ENCODE measurements around the gene NFKB1.
A peak's percentile ranks its signal among the peaks of the same experiment; 100 is the strongest.

The NFKB1 gene

DNA sequence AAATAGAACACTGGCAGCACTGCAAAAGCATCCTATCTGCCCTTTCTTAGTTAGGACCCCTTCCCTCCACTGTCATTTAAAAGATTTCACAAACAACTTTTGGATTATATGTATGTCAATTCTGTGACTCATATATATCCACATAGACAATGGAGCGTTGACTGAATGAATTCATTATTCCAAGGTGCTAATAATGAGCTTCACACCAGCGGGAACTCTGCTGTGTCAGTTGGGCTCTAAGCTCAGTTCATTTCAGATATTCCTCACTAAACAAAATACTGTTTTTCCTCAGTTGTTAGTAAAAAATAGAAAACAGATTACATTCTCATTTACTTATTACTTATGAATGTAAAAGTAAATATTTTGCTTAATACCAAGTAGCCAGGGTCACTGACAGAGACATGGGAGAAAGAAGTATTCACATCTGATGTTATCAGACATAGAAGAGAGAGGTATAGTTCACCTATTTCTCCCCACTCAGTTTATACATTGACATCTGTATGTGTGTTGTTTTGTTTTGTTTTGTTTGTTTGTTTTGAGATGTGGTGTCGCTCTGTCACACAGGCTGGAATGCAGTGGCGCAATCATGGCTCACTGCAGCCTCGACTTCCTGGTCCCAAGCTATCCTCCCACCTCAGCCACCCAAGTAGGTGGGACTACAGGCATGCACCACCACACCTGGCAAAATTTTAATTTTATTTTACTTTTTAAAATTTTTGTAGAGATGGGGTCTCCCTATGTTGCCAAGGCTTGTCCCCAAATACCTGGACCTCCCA lies 10.9 kb downstream of the NFKB1 start:
- no peak for DNase-seq
- TF ChIP-seq GATA1 (IDR thresholded peaks at IDR 0.05; ENCODE audit: low read depth, low read length), result no peak
- TF ChIP-seq POLR2A (IDR thresholded peaks at IDR 0.05; ENCODE audit: low read length), result no peak

DNA sequence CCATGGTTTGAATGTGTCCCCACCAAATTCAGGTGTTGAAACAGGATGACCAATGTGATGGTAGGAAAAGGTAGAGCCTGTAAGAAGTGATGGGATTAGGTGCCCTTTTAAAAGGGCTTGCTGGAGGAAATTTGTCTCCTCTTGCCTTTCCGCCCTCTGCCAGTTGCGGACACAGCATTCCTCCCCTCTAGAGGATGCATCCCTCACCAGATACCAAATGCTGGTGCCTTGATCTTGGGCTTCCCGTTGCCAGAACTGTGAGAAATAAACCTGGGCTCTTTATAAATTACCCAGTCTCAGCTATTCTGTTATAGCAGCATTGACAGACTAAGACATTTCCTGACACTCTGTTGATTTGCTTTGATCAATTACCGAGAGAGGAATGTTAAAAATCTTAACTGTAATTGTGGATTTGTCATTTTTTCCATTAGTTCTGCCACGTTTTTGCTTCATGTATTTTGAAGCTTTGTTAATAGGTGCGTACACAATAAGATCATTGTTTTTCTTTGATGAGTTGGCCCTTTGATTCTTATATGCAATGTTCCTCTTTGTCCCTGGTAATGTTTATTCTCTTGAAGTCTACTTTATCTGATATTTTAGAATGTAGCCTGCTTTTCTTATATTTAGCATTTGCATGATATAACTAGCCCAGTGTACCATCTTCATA lies 13.3 kb downstream of the NFKB1 start:
- TF ChIP-seq POLR2A (IDR thresholded peaks at IDR 0.05; ENCODE audit: low read length) (no peak), GATA1 (IDR thresholded peaks at IDR 0.05; ENCODE audit: low read depth, low read length) (no peak)
- DNase-seq, result no peak

DNA sequence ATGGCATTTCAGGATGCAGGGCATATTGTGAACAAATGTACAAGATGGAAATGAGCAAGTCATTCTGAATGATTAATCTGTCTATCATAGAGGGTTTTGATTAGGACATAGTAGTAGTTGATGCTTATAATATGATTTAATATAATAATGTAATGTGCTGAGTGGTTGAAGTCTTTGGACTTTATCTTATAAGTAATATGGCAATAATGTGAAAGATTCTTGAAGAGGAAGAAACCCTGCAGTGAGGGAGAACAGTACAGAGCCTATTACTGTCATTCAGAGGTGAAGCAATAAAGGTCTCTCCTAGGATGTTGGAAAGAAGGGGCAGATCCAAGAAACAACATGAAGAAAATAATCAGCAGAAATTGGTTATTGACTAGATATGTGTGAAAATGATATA lies 16.6 kb downstream of the NFKB1 start:
- no peak for DNase-seq
- no peak for TF ChIP-seq GATA1 (IDR thresholded peaks at IDR 0.05; ENCODE audit: low read depth, low read length)
- no peak for TF ChIP-seq POLR2A (IDR thresholded peaks at IDR 0.05; ENCODE audit: low read length)

DNA sequence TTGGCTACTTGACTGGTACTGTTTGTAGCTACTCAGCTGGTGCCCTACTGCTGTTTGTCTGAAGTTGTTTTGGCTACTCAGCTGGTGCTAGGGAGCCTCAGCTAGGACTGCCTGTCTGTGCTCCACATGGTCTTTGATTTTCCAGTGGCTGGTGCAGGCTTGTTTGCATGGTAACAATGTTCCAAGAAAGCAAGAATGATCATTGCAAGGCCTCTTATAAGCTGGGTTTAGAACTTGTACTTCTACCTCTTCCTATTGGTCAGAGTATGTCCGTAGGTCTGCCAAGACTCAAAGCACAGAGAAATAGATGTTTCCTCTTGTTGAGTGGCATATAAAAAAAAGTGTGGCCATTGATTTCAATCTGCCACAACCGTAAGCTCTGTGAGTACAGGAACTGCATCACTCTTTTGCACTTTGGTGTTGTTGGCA lies 17.6 kb downstream of the NFKB1 start:
- TF ChIP-seq GATA1 (IDR thresholded peaks at IDR 0.05; ENCODE audit: low read depth, low read length), result no peak
- DNase-seq, result no peak

DNA sequence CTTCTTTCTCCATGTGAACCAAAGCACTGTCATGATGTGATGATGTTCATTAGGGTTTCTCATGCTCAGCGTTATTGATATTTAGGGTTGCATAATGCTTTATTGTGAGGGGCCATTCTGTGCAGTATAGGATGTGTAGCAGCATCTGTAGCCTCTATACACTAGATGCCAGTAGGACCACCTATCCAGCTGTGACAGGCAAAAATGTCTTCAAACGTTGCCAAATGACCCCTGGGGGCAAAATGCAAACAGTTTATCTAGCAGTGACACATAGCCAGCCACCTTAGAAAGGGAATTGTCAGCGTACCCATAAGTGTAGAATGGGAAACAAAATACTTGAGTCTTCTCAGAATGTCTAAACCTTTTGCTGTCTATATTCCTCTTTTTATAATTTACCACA lies 18.8 kb downstream of the NFKB1 start:
- no peak for DNase-seq
- no peak for TF ChIP-seq POLR2A (IDR thresholded peaks at IDR 0.05; ENCODE audit: low read length)
- no peak for TF ChIP-seq GATA1 (IDR thresholded peaks at IDR 0.05; ENCODE audit: low read depth, low read length)

DNA sequence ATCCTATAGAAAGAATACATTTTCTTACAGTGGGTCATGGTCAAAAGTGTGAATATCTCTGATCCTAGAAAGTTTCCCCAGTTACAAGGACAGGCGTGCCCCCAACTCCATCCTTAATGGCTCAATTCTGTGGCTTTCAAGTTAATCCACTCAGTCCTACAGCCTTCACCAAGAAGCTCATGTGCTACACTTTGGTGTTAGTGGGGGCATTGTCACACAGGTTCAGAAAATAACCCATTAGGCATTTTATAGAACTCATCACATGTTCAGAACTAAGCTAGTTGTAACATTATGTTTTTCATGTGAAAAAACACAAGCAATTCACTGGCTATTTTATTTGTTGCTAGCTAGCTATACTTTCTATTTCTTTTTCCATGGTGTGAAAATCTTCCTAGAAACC lies 20.4 kb downstream of the NFKB1 start:
- TF ChIP-seq GATA1 (IDR thresholded peaks at IDR 0.05; ENCODE audit: low read depth, low read length) (no peak), POLR2A (IDR thresholded peaks at IDR 0.05; ENCODE audit: low read length) (no peak)
- no peak for DNase-seq

DNA sequence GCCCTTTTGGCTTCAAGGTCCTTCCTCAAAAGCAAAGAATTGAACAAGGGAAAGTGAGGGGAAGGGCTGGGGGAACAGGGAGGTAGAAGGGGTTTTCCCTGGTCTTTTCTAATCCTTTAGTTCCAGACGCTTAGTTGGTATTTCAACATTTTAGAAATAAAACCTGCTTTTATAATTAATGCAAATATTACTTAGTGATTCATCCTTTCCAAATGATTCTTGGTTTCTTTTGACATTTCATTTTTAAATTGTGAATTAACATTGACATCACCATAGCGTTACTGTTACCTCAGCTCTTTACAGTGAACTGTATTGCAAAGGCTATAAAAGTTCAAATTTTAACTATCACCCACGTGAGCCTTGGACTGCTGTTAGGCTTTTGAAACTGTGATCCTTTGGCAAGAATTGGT lies 20.9 kb downstream of the NFKB1 start:
- TF ChIP-seq POLR2A (IDR thresholded peaks at IDR 0.05; ENCODE audit: low read length) (no peak), GATA1 (IDR thresholded peaks at IDR 0.05; ENCODE audit: low read depth, low read length) (no peak)
- no peak for DNase-seq

DNA sequence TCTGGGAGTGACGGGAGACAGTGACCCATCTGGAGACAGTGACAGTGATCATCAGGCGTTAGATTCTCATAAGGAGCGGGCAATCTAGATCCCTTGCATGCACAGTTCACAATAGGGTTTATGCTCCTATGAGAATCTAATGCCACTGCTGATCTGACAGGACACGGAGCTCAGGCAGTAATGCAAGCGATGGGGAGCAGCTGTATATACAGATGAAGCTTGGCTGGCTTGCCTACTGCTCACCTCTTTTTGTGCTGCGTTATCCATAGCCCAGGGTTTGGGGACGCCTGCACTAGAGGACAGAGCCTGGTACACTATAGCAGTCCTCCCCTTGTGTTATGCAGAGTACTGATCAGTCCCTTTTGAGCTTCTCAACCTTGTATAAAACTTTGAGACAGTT lies 23.5 kb downstream of the NFKB1 start:
- no peak for TF ChIP-seq POLR2A (IDR thresholded peaks at IDR 0.05; ENCODE audit: low read length)
- TF ChIP-seq GATA1 (IDR thresholded peaks at IDR 0.05; ENCODE audit: low read depth, low read length), result no peak
- DNase-seq, result no peak

DNA sequence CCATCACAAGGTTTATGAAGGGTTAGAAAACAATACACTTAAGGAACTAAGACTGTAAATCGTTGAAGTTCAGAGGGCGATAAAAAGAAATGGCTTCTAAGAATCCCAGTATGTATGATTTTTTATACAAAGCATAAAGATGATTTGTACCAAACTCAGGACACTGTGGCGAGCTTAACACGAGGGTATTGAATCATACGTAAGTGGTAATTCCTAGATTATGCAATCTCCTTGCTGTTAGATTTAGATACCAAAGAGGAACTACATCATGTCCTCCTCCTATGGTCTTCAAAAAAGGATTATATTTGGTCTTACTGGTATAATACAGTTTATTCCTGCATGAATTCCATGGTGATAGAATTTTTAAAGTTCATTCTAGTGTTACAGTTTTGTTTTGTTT lies 23.9 kb downstream of the NFKB1 start:
- peak in 1 of 2 experiments; percentile 9 for DNase-seq
- TF ChIP-seq POLR2A (IDR thresholded peaks at IDR 0.05; ENCODE audit: low read length), result no peak
- TF ChIP-seq GATA1 (IDR thresholded peaks at IDR 0.05; ENCODE audit: low read depth, low read length), result no peak

DNA sequence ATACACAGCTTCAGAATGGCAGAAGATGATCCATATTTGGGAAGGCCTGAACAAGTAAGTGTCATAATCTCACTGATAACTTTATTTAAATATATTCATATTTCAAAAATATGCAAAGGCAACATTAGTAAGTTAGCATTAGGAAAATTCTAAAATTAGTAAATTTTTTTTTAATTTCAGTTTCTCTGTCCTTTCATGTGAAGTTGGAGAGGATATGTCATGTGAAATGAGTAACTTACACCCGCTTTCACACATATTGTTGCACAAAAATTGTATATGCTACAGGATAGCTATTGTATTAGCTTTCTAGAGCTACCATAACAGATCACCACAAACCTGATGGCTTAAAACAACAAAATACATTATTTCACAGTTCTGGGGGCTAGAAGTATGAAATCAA lies 24.3 kb downstream of the NFKB1 start:
- DNase-seq, result no peak
- TF ChIP-seq GATA1 (IDR thresholded peaks at IDR 0.05; ENCODE audit: low read depth, low read length) (no peak), POLR2A (IDR thresholded peaks at IDR 0.05; ENCODE audit: low read length) (no peak)

DNA sequence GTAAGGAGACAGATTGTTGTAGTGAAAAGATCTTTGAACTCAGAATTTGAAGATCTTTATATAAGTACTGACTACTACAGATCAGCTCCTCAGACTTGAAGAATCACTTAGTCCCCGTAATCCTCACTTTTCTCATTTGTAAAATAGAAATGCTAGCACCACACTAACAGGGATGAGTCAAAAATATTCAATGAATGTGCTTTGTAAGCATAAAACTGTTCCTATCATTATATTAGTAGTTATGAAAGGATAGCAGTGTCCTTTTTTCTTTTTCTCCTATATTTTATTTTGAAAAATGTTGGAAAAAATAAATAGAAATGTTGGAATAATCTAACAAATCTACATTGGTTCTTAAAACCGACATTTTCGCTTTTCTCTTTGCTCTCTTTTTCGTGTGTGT lies 25.4 kb downstream of the NFKB1 start:
- DNase-seq, result no peak
- TF ChIP-seq POLR2A (IDR thresholded peaks at IDR 0.05; ENCODE audit: low read length) (no peak), GATA1 (IDR thresholded peaks at IDR 0.05; ENCODE audit: low read depth, low read length) (no peak)

DNA sequence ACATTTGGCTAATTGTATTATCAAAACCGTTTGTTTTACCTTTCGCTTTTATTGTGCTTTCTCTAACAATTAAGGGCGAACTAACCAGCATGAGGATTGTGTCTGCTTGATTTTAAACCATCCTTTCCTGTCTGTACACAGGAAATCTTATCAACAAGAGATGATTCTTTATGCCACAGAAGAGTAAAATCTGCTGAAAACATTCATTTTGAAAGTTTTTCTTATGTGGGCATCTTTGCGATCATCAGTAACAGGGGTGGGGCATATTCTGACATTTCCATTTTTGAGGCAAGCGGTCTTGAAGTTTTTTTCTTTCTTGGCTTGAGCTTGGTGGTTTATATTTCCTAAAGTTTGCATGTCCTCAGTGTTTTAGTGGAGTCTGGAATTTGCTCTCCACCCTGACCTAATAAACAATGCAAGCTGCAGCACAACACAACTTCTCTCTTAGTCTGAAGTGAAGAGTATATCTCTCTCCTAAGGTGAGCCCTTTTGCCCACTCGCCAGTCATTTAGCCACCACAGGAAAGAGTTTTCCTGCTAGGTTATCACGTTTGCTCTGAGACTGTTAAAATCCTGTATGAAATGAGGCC lies 26.6 kb downstream of the NFKB1 start:
- TF ChIP-seq POLR2A (IDR thresholded peaks at IDR 0.05; ENCODE audit: low read length) (no peak), GATA1 (IDR thresholded peaks at IDR 0.05; ENCODE audit: low read depth, low read length) (no peak)
- DNase-seq, result no peak

DNA sequence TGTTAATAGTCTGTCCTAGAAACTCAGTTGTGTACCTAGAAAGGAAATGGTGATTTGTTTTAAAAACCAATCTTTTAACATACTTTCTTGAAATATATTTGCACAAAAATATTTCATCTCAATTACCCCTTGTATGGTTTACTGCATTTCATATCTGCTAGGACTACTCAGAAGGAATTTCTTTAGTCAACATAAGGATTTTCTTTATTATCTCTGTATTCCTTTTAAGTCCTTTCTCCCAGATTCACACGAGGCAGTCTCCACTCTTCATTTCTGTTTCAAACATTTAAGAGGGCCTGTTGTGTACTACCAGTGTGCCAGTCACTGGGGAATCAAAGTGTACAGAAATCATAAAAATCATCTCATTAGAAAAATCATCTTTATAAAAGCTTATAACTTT lies 28.8 kb downstream of the NFKB1 start:
- DNase-seq, result no peak
- no peak for TF ChIP-seq POLR2A (IDR thresholded peaks at IDR 0.05; ENCODE audit: low read length)
- no peak for TF ChIP-seq GATA1 (IDR thresholded peaks at IDR 0.05; ENCODE audit: low read depth, low read length)

DNA sequence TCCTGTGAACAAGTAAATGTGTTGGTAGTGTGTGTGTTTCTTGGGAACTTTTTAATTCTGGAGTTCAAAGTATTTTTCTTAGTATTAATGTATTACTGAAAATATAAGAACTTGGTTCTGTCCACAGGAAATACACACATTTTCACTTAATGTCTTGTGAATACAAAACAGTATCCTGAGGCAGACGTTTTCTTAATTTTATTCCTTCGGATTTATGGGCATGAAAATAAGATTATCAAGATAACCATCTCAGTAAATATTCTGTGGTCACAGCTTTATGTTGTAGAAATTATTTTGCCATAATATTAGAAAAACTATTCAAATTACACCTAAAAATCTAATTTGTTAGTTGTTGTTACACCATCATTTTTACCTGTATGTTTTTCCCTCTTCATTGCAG lies 29.8 kb downstream of the NFKB1 start:
- no peak for DNase-seq
- TF ChIP-seq GATA1 (IDR thresholded peaks at IDR 0.05; ENCODE audit: low read depth, low read length) (no peak), POLR2A (IDR thresholded peaks at IDR 0.05; ENCODE audit: low read length) (no peak)

DNA sequence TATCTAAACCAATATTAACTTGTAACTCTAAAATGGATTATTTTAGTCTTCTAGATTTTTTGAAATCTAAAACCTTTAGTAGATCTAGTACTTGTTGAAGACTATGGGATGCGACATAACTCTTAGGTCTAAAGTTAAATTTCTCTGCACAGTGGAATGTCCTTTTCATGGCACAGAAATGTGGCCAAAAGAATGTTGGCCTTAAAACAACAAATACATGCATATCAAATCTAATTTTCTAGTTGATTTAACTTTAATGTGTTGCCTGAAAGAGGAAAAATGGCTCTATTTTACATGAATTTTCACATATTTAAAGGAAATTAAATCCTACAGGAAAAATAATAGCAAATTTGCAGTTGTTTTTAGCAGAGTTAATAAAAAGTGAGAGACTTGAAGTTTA lies 30.3 kb downstream of the NFKB1 start:
- DNase-seq, result no peak
- no peak for TF ChIP-seq GATA1 (IDR thresholded peaks at IDR 0.05; ENCODE audit: low read depth, low read length)

Data from erythroblast (primary cell).